Measurements from ENCODE around the gene LMAN1L.
A peak's percentile ranks its signal among the peaks of the same experiment; 100 is the strongest.

Gene LMAN1L

DNA sequence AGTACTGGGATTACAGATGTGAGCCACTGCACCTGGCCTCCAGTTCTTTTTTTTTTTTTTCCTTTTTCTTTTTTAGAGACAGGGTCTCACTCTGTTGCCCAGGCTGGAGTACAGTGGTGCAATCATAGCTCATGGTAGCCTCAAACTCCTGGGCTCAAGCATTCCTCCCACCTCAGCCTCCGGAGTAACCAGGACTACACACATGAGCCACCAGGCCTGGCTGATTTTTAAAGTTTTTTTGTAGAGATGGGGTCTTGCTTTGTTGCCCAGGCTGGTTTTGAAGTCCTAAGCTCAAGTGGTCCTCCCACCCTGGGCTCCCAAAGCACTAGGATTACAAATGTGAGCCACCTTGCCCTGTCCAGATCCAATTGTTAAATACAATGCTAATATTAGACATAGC lies 43.9 kb downstream of the LMAN1L start:
- peak overlapping the region; percentile 81 for H3K27ac ChIP-seq (ENCODE audit: low read depth, low read length, poor library complexity, severe bottlenecking)
- H3K79me2 ChIP-seq (ENCODE audit: insufficient read depth, low read length), result no peaks in the 10 kb centered on the region
- H3K9me3 ChIP-seq (ENCODE audit: low read length), result no peaks in the 10 kb centered on the region
- peaks cover 36% of the 10 kb centered on the region for H3K4me1 ChIP-seq (ENCODE audit: insufficient read depth, low read length, severe bottlenecking)
- no peak for TF ChIP-seq EZH2 (IDR thresholded peaks at IDR 0.05; ENCODE audit: borderline replicate concordance, low read length)
- TF ChIP-seq, protein P1, sequence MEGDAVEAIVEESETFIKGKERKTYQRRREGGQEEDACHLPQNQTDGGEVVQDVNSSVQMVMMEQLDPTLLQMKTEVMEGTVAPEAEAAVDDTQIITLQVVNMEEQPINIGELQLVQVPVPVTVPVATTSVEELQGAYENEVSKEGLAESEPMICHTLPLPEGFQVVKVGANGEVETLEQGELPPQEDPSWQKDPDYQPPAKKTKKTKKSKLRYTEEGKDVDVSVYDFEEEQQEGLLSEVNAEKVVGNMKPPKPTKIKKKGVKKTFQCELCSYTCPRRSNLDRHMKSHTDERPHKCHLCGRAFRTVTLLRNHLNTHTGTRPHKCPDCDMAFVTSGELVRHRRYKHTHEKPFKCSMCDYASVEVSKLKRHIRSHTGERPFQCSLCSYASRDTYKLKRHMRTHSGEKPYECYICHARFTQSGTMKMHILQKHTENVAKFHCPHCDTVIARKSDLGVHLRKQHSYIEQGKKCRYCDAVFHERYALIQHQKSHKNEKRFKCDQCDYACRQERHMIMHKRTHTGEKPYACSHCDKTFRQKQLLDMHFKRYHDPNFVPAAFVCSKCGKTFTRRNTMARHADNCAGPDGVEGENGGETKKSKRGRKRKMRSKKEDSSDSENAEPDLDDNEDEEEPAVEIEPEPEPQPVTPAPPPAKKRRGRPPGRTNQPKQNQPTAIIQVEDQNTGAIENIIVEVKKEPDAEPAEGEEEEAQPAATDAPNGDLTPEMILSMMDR (IDR thresholded peaks at IDR 0.05; ENCODE audit: low read length), result no peak
- no peak overlapping the region for H2AFZ ChIP-seq (ENCODE audit: low read length)
- H3K27me3 ChIP-seq (ENCODE audit: insufficient read depth, low read length), result no peaks in the 10 kb centered on the region
- H3F3A ChIP-seq (ENCODE audit: insufficient read depth, low read length), result no peaks in the 10 kb centered on the region
- no peaks in the 10 kb centered on the region for H3K9me2 ChIP-seq (ENCODE audit: low read depth, low read length)
- H4K20me1 ChIP-seq (ENCODE audit: insufficient read depth, low read length), result no peaks in the 10 kb centered on the region
- H3K4me3 ChIP-seq (ENCODE audit: low read depth, low read length, poor library complexity, severe bottlenecking), result no peak overlapping the region
- H3K9ac ChIP-seq (ENCODE audit: low read length), result no peak overlapping the region
- H3K36me3 ChIP-seq (ENCODE audit: insufficient read depth, low read length), result peaks cover 25% of the 10 kb centered on the region
- no peak overlapping the region for H3K4me2 ChIP-seq (ENCODE audit: low read length)

DNA sequence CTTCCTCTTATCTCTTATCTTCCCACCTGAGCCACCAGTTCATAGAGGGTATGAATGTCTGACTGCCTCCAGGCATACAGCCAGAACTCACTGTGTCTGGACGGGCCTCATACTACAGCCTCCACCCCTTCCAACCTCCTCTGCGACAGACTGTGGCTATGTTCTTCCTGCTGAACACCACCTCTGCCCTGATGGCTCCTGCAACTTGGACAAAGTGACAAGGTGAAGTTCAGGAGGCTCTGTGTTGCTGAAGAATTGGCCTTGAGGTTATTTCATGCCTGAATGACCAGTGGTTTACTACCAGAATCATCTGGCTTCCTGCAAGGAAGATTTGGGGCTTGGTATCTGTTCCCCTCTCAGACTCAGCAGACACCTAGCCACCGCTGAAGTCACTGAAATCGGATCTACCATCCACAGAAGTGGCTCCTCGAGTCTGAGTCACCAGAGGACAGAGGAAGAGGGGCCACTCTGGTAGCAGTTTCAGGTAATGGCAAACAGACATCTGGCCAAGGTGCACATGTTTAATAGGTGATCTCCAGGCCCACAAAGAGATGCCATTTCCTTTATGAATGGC lies 44.5 kb downstream of the LMAN1L start:
- no peaks in the 10 kb centered on the region for H3K27me3 ChIP-seq (ENCODE audit: insufficient read depth, low read length)
- H4K20me1 ChIP-seq (ENCODE audit: insufficient read depth, low read length), result no peaks in the 10 kb centered on the region
- H3K4me1 ChIP-seq (ENCODE audit: insufficient read depth, low read length, severe bottlenecking), result peaks cover 36% of the 10 kb centered on the region
- no peaks in the 10 kb centered on the region for H3F3A ChIP-seq (ENCODE audit: insufficient read depth, low read length)
- no peaks in the 10 kb centered on the region for H3K9me3 ChIP-seq (ENCODE audit: low read length)
- peak overlapping the region; percentile 2; the same call in 1 of the 2 replicates for H3K9ac ChIP-seq (ENCODE audit: low read length)
- H3K4me2 ChIP-seq (ENCODE audit: low read length), result peak overlapping the region; percentile 2; the same call in 1 of the 2 replicates
- H3K79me2 ChIP-seq (ENCODE audit: insufficient read depth, low read length), result no peaks in the 10 kb centered on the region
- H2AFZ ChIP-seq (ENCODE audit: low read length), result no peak overlapping the region
- H3K9me2 ChIP-seq (ENCODE audit: low read depth, low read length), result no peaks in the 10 kb centered on the region
- H3K36me3 ChIP-seq (ENCODE audit: insufficient read depth, low read length), result peaks cover 20% of the 10 kb centered on the region
- no peak for TF ChIP-seq EZH2 (IDR thresholded peaks at IDR 0.05; ENCODE audit: borderline replicate concordance, low read length)
- TF ChIP-seq, protein P1 (IDR thresholded peaks at IDR 0.05; ENCODE audit: low read length), result no peak
- H3K27ac ChIP-seq (ENCODE audit: low read depth, low read length, poor library complexity, severe bottlenecking), result peak overlapping the region; percentile 81
- H3K4me3 ChIP-seq (ENCODE audit: low read depth, low read length, poor library complexity, severe bottlenecking), result no peak overlapping the region

DNA sequence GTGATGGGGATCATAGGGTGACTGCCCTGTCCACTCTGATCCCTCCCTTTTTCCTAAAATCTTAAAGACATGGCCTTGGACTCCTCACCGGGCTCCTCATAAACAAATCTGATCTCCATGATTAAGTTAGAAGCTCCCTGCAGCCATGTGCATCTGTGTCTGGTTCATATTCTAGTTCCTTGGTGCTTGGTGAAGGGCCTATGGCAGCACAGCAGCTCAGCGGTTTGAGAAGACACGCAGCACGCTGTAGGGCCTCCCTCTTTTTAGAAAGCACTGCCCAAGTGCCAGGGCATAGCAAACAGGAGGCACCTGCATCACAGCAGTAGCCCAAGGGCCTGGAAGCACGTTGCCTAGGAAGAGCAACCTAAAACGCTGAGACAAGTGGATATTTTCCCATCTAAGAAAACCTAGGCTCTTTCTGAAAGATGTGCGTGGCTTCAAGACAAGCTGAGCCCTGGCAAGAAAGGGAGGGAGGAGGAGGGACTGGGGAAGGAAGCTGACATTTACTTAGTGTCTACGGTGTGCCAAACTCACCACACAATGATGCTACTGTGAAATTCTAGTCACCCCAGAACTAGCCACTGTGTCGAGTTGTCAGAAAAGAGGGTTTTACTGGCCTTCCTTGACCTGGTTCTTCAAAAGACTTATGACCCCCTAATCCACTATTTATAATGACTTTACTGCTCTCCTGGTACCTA lies 45.2 kb downstream of the LMAN1L start:
- peak overlapping the region; percentile 2; the same call in 1 of the 2 replicates for H3K9ac ChIP-seq (ENCODE audit: low read length)
- peak overlapping the region; percentile 81 for H3K27ac ChIP-seq (ENCODE audit: low read depth, low read length, poor library complexity, severe bottlenecking)

More for the DNA sequence above, 45.2 kb downstream of the LMAN1L start:
- H3K36me3 ChIP-seq (ENCODE audit: insufficient read depth, low read length), result peaks cover 14% of the 10 kb centered on the region
- no peak overlapping the region for H2AFZ ChIP-seq (ENCODE audit: low read length)
- no peaks in the 10 kb centered on the region for H4K20me1 ChIP-seq (ENCODE audit: insufficient read depth, low read length)
- H3K9me2 ChIP-seq (ENCODE audit: low read depth, low read length), result no peaks in the 10 kb centered on the region
- no peaks in the 10 kb centered on the region for H3K27me3 ChIP-seq (ENCODE audit: insufficient read depth, low read length)
- TF ChIP-seq, protein P1 (IDR thresholded peaks at IDR 0.05; ENCODE audit: low read length), result no peak
- no peak for TF ChIP-seq EZH2 (IDR thresholded peaks at IDR 0.05; ENCODE audit: borderline replicate concordance, low read length)
- H3K4me2 ChIP-seq (ENCODE audit: low read length), result peak overlapping the region; percentile 2; the same call in 1 of the 2 replicates
- peaks cover 36% of the 10 kb centered on the region for H3K4me1 ChIP-seq (ENCODE audit: insufficient read depth, low read length, severe bottlenecking)
- H3K4me3 ChIP-seq (ENCODE audit: low read depth, low read length, poor library complexity, severe bottlenecking), result no peak overlapping the region
- no peaks in the 10 kb centered on the region for H3K79me2 ChIP-seq (ENCODE audit: insufficient read depth, low read length)
- no peaks in the 10 kb centered on the region for H3F3A ChIP-seq (ENCODE audit: insufficient read depth, low read length)
- H3K9me3 ChIP-seq (ENCODE audit: low read length), result no peaks in the 10 kb centered on the region
